NT2/D1 (cell line): Measurements from ENCODE around the gene ROCK1.
"Not testable (repeated sequence)": the region's sequence is repeated elsewhere in the genome, so short reads cannot be mapped to it uniquely, and the experiment has no call there.

Experiments used
- DNase-seq: peaks from one replicate; pipeline ENCODE4 v3.0.0-alpha.2; 2011; ENCODE audit warnings: low read depth, low spot score
- H3K27me3 ChIP-seq: 2 replicates; pipeline ENCODE4 v1.6.0; 2011; ENCODE audit warnings: mild to moderate bottlenecking; ENCODE audit not compliant: insufficient read length, insufficient read depth
- H3K36me3 ChIP-seq: 2 replicates; pipeline ENCODE4 v1.6.1; 2011; ENCODE audit warnings: mild to moderate bottlenecking, low read length, mixed read lengths; ENCODE audit not compliant: insufficient read depth, insufficient read length
- H3K4me1 ChIP-seq: 2 replicates; pipeline ENCODE4 v1.5.1; 2011; ENCODE audit not compliant: insufficient read depth, insufficient read length
- H3K4me3 ChIP-seq: 2 replicates; pipeline ENCODE4 v1.5.1; 2011; ENCODE audit warnings: low read depth; ENCODE audit not compliant: insufficient read length
- H3K9ac ChIP-seq: 2 replicates; pipeline ENCODE4 v1.6.0; 2011; ENCODE audit warnings: low read depth; ENCODE audit not compliant: insufficient read length
- H3K9me3 ChIP-seq: 2 replicates; pipeline ENCODE4 v1.5.1; 2011; ENCODE audit warnings: mild to moderate bottlenecking, low read length; ENCODE audit not compliant: insufficient read depth
- SUZ12 ChIP-seq: IDR thresholded peaks from 2 replicates; pipeline ENCODE4 v1.6.1; 2011; ENCODE audit not compliant: insufficient read length, insufficient read depth; ENCODE audit errors: extremely low read depth
- YY1 ChIP-seq: IDR thresholded peaks from 2 replicates; pipeline ENCODE4 v1.6.1; 2011; ENCODE audit not compliant: insufficient read length, insufficient read depth
- ZNF274 ChIP-seq: IDR thresholded peaks from 2 replicates; pipeline ENCODE4 v1.6.1; 2011; ENCODE audit warnings: mild to moderate bottlenecking, low read depth, low read length

ROCK1 gene

GRCh38 chr18:20963027-20963426, 148.6 kb downstream of the ROCK1 start:
- no peaks in the 10 kb centered on the region for H3K4me1 ChIP-seq

GRCh38 chr18:20960735-20961134, 150.9 kb downstream of the ROCK1 start:
- no peaks in the 10 kb centered on the region for H3K9me3 ChIP-seq
- no peak for DNase-seq
- H3K4me3 ChIP-seq: no peak overlapping the region
- H3K27me3 ChIP-seq: no peaks in the 10 kb centered on the region
- no peaks in the 10 kb centered on the region for H3K4me1 ChIP-seq
- H3K36me3 ChIP-seq: no peaks in the 10 kb centered on the region
- no peak for TF ChIP-seq ZNF274
- TF ChIP-seq YY1: no peak
- no peak for TF ChIP-seq SUZ12
- no peak overlapping the region for H3K9ac ChIP-seq

More at GRCh38 chr18:20963027-20963426, 148.6 kb downstream of the ROCK1 start:
- H3K36me3 ChIP-seq: peaks cover 10% of the 10 kb centered on the region
- no peak overlapping the region for H3K9ac ChIP-seq
- no peaks in the 10 kb centered on the region for H3K27me3 ChIP-seq
- DNase-seq: no peak
- H3K4me3 ChIP-seq: no peak overlapping the region
- TF ChIP-seq YY1: no peak
- TF ChIP-seq SUZ12: no peak
- TF ChIP-seq ZNF274: no peak
- no peaks in the 10 kb centered on the region for H3K9me3 ChIP-seq

GRCh38 chr18:20950827-20951226, 160.8 kb downstream of the ROCK1 start:
- H3K27me3 ChIP-seq, H3K36me3 ChIP-seq, DNase-seq, H3K9ac ChIP-seq, H3K4me3 ChIP-seq, H3K9me3 ChIP-seq, H3K4me1 ChIP-seq: not testable (repeated sequence)
